OCI-LY3 (cell line): ENCODE measurements around the gene NELL1.

Experiments used
- H2AFZ ChIP-seq: fragments of 200-600, 300-600 bp; shearing (Covaris generic); 2 replicates; pipeline ENCODE4 v1.6.0; 2014; ENCODE audit warnings: antibody characterized with exemption, low read depth, low read length
- H3K27ac ChIP-seq: fragments of 200-600, 300-600 bp; sonication (generic); 2 replicates; pipeline ENCODE4 v1.5.1; 2014; ENCODE audit warnings: mild to moderate bottlenecking, low read length, moderate library complexity, mixed read lengths
- H3K27me3 ChIP-seq: fragments of 200-600, 300-600 bp; sonication (generic); 2 replicates; pipeline ENCODE4 v1.6.1; 2014; ENCODE audit warnings: low read depth, low read length, mixed read lengths
- H3K36me3 ChIP-seq: fragments of 200-600, 300-600 bp; sonication (generic); replicated peaks from 2 replicates; pipeline ENCODE3; 2014; ENCODE audit warnings: low read depth, low read length, mixed read lengths
- H3K4me1 ChIP-seq: fragments of 300-600, 200-600 bp; sonication (generic); 2 replicates; pipeline ENCODE4 v1.6.1; 2014; ENCODE audit warnings: low read length, mixed read lengths
- H3K4me2 ChIP-seq: fragments of 200-600, 300-600 bp; sonication (generic); 2 replicates; pipeline ENCODE4 v1.6.1; 2014; ENCODE audit warnings: low read length, mixed read lengths
- H3K4me3 ChIP-seq: fragments of 300-600, 200-600 bp; sonication (generic); 2 replicates; pipeline ENCODE4 v1.5.1; 2014; ENCODE audit warnings: antibody characterized with exemption, mild to moderate bottlenecking, low read length, moderate library complexity
- H3K79me2 ChIP-seq: fragments of 300-600, 200-600 bp; shearing (Covaris generic); 2 replicates; pipeline ENCODE4 v1.6.1; 2014; ENCODE audit warnings: mild to moderate bottlenecking, low read length, mixed read lengths
- H3K9ac ChIP-seq: fragments of 300-600, 200-600 bp; shearing (Covaris generic); 2 replicates; pipeline ENCODE4 v1.6.0; 2014; ENCODE audit warnings: mild to moderate bottlenecking, low read length, moderate library complexity
- H3K9me3 ChIP-seq: fragments of 200-600, 300-600 bp; shearing (Covaris generic); 2 replicates; pipeline ENCODE4 v1.6.1; 2014; ENCODE audit warnings: low read length, mixed read lengths; ENCODE audit not compliant: insufficient read depth
- H4K20me1 ChIP-seq: fragments of 200-600, 300-600 bp; sonication (generic); 2 replicates; pipeline ENCODE4 v1.6.1; 2016; ENCODE audit warnings: low read length, mixed read lengths; ENCODE audit not compliant: insufficient read depth
- CTCF ChIP-seq: fragments of 200-600, 300-600 bp; sonication (generic); IDR thresholded peaks from 2 replicates; pipeline ENCODE4 v1.5.1; 2014; ENCODE audit warnings: antibody characterized with exemption, low read length, low read depth
- EZH2phosphoT487 ChIP-seq: fragments of 200-600 bp; shearing (Covaris generic); IDR thresholded peaks from 2 replicates; pipeline ENCODE4 v1.6.1; 2018; ENCODE audit warnings: antibody characterized with exemption, mixed run types, low read depth

The NELL1 gene

GRCh38 chr11:21258414-21258813 is 589.0 kb downstream of the NELL1 start:
- Histone ChIP-seq H4K20me1 (no peaks in the 10 kb centered on the region), H3K27me3 (no peaks in the 10 kb centered on the region), H2AFZ (no peak overlapping the region), H3K27ac (no peak overlapping the region), H3K4me1 (peaks cover 7% of the 10 kb centered on the region), H3K9ac (no peak overlapping the region), H3K36me3 (no peaks in the 10 kb centered on the region), H3K79me2 (no peaks in the 10 kb centered on the region), H3K4me3 (no peak overlapping the region), H3K4me2 (no peak overlapping the region), H3K9me3 (no peaks in the 10 kb centered on the region)
- TF ChIP-seq CTCF (no peak), EZH2phosphoT487 (no peak)

GRCh38 chr11:21260101-21260500 is 590.7 kb downstream of the NELL1 start:
- Histone ChIP-seq H3K27me3 (no peaks in the 10 kb centered on the region), H3K4me2 (no peak overlapping the region), H3K9ac (no peak overlapping the region), H3K27ac (no peak overlapping the region), H4K20me1 (no peaks in the 10 kb centered on the region), H3K4me1 (peaks cover 14% of the 10 kb centered on the region), H3K9me3 (no peaks in the 10 kb centered on the region), H3K4me3 (no peak overlapping the region), H3K36me3 (no peaks in the 10 kb centered on the region), H3K79me2 (no peaks in the 10 kb centered on the region), H2AFZ (no peak overlapping the region)
- TF ChIP-seq CTCF (no peak), EZH2phosphoT487 (no peak)

- Histone ChIP-seq H3K79me2 (no peaks in the 10 kb centered on the region), H3K9ac (no peak overlapping the region), H3K4me1 (peaks cover 19% of the 10 kb centered on the region), H2AFZ (no peak overlapping the region), H3K4me2 (0 out of 2 replicates have a peak overlapping the region, but pooled peaks have one; percentile 14), H3K36me3 (no peaks in the 10 kb centered on the region), H4K20me1 (no peaks in the 10 kb centered on the region), H3K4me3 (no peak overlapping the region), H3K27me3 (no peaks in the 10 kb centered on the region), H3K9me3 (no peaks in the 10 kb centered on the region), H3K27ac (no peak overlapping the region)
- TF ChIP-seq CTCF = no peak
- TF ChIP-seq EZH2phosphoT487 = no peak
These were observed 593.6 kb downstream of the NELL1 start for GRCh38 chr11:21262992-21263391.

- no peak overlapping the region for H3K4me3 ChIP-seq
- no peak overlapping the region for H3K27ac ChIP-seq
- no peaks in the 10 kb centered on the region for H3K79me2 ChIP-seq
- TF ChIP-seq EZH2phosphoT487 = no peak
- no peak for TF ChIP-seq CTCF
- H3K4me2 ChIP-seq = no peak overlapping the region
- H3K4me1 ChIP-seq = peaks cover 19% of the 10 kb centered on the region
- no peaks in the 10 kb centered on the region for H3K27me3 ChIP-seq
- H3K9me3 ChIP-seq = no peaks in the 10 kb centered on the region
- H3K36me3 ChIP-seq = no peaks in the 10 kb centered on the region
- no peak overlapping the region for H2AFZ ChIP-seq
- no peak overlapping the region for H3K9ac ChIP-seq
- H4K20me1 ChIP-seq = no peaks in the 10 kb centered on the region
These were observed 594.7 kb downstream of the NELL1 start for GRCh38 chr11:21264125-21264524.
